Esophagus muscularis mucosa (tissue), 3 donors: Measurements from ENCODE around the gene SPAG16.

Experiments
- CTCF ChIP-seq, 3 experiments: fragments of 200-600 bp in 2 of 3; fragments of 450-650 bp in 1 of 3; sonication (generic) in 2 of 3; IDR thresholded peaks; one replicate each; pipeline ENCODE4 v1.5.1; 2017 to 2019; ENCODE audit warnings: antibody characterized with exemption in 3 of 3, mild to moderate bottlenecking in 2 of 3, moderate library complexity in 1 of 3
- POLR2A ChIP-seq: fragments of 450-650 bp; IDR thresholded peaks from one replicate; pipeline ENCODE4 v1.6.1; 2017; ENCODE audit warnings: antibody characterized with exemption, moderate library complexity, mild to moderate bottlenecking, low read depth

DNA sequence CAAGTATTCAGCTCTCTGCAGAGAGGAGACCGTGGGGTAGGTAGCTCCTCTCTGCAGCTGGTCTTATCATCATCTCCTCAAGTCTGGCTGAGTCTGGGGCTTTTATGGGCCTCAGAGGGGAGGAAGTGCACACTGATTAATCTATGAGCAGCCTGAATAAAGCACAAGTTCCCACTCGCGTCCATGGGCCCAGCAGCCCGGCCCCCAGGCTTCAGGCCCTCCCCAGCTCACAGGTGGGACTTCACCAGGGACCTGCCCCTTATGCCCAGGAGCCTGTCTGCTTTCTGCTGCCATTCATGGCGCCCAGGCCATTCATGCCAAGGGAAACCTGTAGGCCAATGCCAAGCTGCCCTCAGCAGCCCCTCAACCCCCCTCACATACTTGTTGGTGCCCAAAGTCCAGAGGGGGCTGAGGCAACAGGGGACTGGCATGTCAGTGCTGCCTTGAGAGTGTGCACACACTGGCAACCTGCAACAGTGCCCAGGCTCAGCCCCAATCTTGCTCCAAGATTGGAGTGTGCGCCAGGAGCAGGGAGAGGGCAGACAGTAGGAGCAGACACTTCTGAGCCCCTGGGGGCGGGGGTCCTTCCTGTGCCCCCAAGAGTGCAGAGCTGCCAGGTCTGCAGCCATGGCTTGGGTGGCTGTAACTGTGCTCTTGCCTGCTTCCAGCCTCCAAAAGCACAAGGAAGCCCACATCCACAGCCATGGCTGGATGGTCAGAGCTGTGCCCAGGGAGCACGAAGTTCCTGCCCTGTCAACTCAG is 751.0 kb downstream of the SPAG16 start:
- TF ChIP-seq CTCF (IDR thresholded peaks at IDR 0.05) = no peak
- no peak for TF ChIP-seq POLR2A
